ENCODE results near the gene TFAM. TPM values are rescaled to one million over a fixed set of nuclear protein-coding genes. Genes with fewer than 3 reads are reported as not detected.

The TFAM gene
- total RNA-seq, 4 donors from 2014 or later, result 15.3 to 20.1 (median 17.6) TPM

GRCh38 chr10:58412502-58412961 is 27.3 kb downstream of the TFAM start:
- TF ChIP-seq CTCF (IDR thresholded peaks at IDR 0.05; ENCODE audit: low read depth), result no peak

GRCh38 chr10:58414270-58415041 is 29.2 kb downstream of the TFAM start:
- TF ChIP-seq CTCF (IDR thresholded peaks at IDR 0.05; ENCODE audit: low read depth), result no peak

GRCh38 chr10:58415757-58416156 is 30.5 kb downstream of the TFAM start:
- TF ChIP-seq CTCF (IDR thresholded peaks at IDR 0.05; ENCODE audit: low read depth), result no peak

- no peak for TF ChIP-seq CTCF (IDR thresholded peaks at IDR 0.05; ENCODE audit: low read depth)
These were observed 39.0 kb downstream of the TFAM start for GRCh38 chr10:58424176-58424575.

- TF ChIP-seq CTCF (IDR thresholded peaks at IDR 0.05; ENCODE audit: low read depth), result no peak
These were observed 46.7 kb downstream of the TFAM start for GRCh38 chr10:58431903-58432302.

GRCh38 chr10:58433066-58433465 is 47.9 kb downstream of the TFAM start:
- no peak for TF ChIP-seq CTCF (IDR thresholded peaks at IDR 0.05; ENCODE audit: low read depth)

- no peak for TF ChIP-seq CTCF (IDR thresholded peaks at IDR 0.05; ENCODE audit: low read depth)
These were observed 48.4 kb downstream of the TFAM start for GRCh38 chr10:58433571-58433970.
